ENCODE data around the gene EZH1. TPM values are rescaled to one million over a fixed set of nuclear protein-coding genes. Genes with fewer than 3 reads are reported as not detected.
A peak's percentile ranks its signal among the peaks of the same experiment; 100 is the strongest.

The EZH1 gene
- total RNA-seq, 2 experiments from 2014 or later, result 31.9 to 34.0 TPM

GRCh38 chr17:42655528-42655927, 89.3 kb downstream of the EZH1 start:
- no peak for DNase-seq
- peaks cover 25% of the 10 kb centered on the region for H3K4me1 Mint-ChIP-seq (ENCODE audit: low read depth)
- intact Hi-C loops (cut with micrococcal nuclease), result loop anchor here (5.0 kb wide), 2 partner anchors 48 to 78 kb away; partner anchors contain the start of genes PSMC3IP, RETREG3 and TUBG1
- H3K27me3 Mint-ChIP-seq (ENCODE audit: low read depth), result peaks cover 10% of the 10 kb centered on the region
- H3K4me3 Mint-ChIP-seq, result no peak overlapping the region
- H3K9me3 Mint-ChIP-seq, result peaks cover 3% of the 10 kb centered on the region
- no peak overlapping the region for H3K27ac Mint-ChIP-seq
- H3K36me3 Mint-ChIP-seq (ENCODE audit: low read depth), result no peaks in the 10 kb centered on the region
- CTCF ChIA-PET, result interaction anchor here (0.7 to 1.9 kb wide), 2 partner anchors 24 to 25 kb away, joined by 5 to 6 read pairs; no protein-coding TSS in a partner anchor

GRCh38 chr17:42653179-42654124, 91.4 kb downstream of the EZH1 start:
- CTCF ChIA-PET, result interaction anchor here (1.0 kb wide), 1 partner anchor 75 kb away, joined by 4 read pairs; no protein-coding TSS in a partner anchor
- Mint-ChIP-seq H3K4me3 (peak overlapping the region; percentile 18), H3K36me3 (ENCODE audit: low read depth) (no peaks in the 10 kb centered on the region)

GRCh38 chr17:42651392-42651791, 93.4 kb downstream of the EZH1 start:
- intact Hi-C loops (cut with micrococcal nuclease), result no loop called here
- H3K27me3 Mint-ChIP-seq (ENCODE audit: low read depth), result peaks cover 10% of the 10 kb centered on the region
- H3K9me3 Mint-ChIP-seq, result no peaks in the 10 kb centered on the region
- H3K4me1 Mint-ChIP-seq (ENCODE audit: low read depth), result peaks cover 13% of the 10 kb centered on the region
- no peak overlapping the region for H3K4me3 Mint-ChIP-seq
- H3K27ac Mint-ChIP-seq, result no peak overlapping the region
- CTCF ChIA-PET, result interaction anchor here (0.6 kb wide), 2 partner anchors 11 to 74 kb away, joined by 3 read pairs; no protein-coding TSS in a partner anchor
- H3K36me3 Mint-ChIP-seq (ENCODE audit: low read depth), result no peaks in the 10 kb centered on the region
- DNase-seq, result no peak

More at GRCh38 chr17:42653179-42654124, 91.4 kb downstream of the EZH1 start:
- intact Hi-C loops (cut with micrococcal nuclease), result no loop called here
- no peak for DNase-seq
- Mint-ChIP-seq H3K27me3 (ENCODE audit: low read depth) (peaks cover 10% of the 10 kb centered on the region), H3K9me3 (peaks cover 3% of the 10 kb centered on the region), H3K4me1 (ENCODE audit: low read depth) (peaks cover 17% of the 10 kb centered on the region), H3K27ac (no peak overlapping the region)

Small RNAs within 50 kb of the gene (microRNA-seq; reads per million reads assigned to microRNA genes)
- gene MIR6780A (ENCODE audit: borderline microRNAs expressed, borderline replicate concordance), result not detected

Other genes starting within 250 kb of the EZH1 start
- 10 to 100 TPM; 11.1 to 11.9 TPM for gene NAGLU, start 208.8 kb downstream of the EZH1 start, total RNA-seq
- gene HSD17B1, start 192.1 kb downstream of the EZH1 start, total RNA-seq, result under 1 TPM; 0.26 to 0.67 TPM
- 10 to 100 TPM; 93.3 to 93.6 TPM for gene COASY, start 182.9 kb downstream of the EZH1 start, total RNA-seq
- 10 to 100 TPM; 22.1 to 24.7 TPM for gene MLX, start 177.9 kb downstream of the EZH1 start, total RNA-seq
- 10 to 100 TPM; 38.6 to 42.2 TPM for gene PSMC3IP, start 167.3 kb downstream of the EZH1 start, total RNA-seq
- gene RETREG3, start 135.7 kb downstream of the EZH1 start, total RNA-seq, result 10 to 100 TPM; 28.6 to 33.5 TPM
- 10 to 100 TPM; 91.3 to 92.0 TPM for gene TUBG1, start 135.4 kb downstream of the EZH1 start, total RNA-seq
- gene TUBG2, start 85.8 kb downstream of the EZH1 start, total RNA-seq, result 1 to 10 TPM; 9.1 to 9.9 TPM
- under 1 TPM; 0.62 to 0.77 TPM for gene PLEKHH3, start 68.0 kb downstream of the EZH1 start, total RNA-seq
- gene CCR10, start 63.2 kb downstream of the EZH1 start, total RNA-seq, result under 1 TPM; 0.14 to 0.20 TPM
- gene CNTNAP1, start 62.5 kb downstream of the EZH1 start, total RNA-seq, result 1 to 10 TPM; 1.4 to 1.5 TPM
- gene RAMP2, start 16.2 kb upstream of the EZH1 start, total RNA-seq, result not detected
- 10 to 100 TPM; 57.5 to 58.2 TPM for gene VPS25, start 28.4 kb upstream of the EZH1 start, total RNA-seq
- under 1 TPM; 0.17 to 0.41 TPM for gene WNK4, start 35.6 kb upstream of the EZH1 start, total RNA-seq
- 10 to 100 TPM; 23.7 to 24.4 TPM for gene COA3, start 53.7 kb upstream of the EZH1 start, total RNA-seq
- gene CNTD1, start 53.8 kb upstream of the EZH1 start, total RNA-seq, result not detected
- gene BECN1, start 79.2 kb upstream of the EZH1 start, total RNA-seq, result 10 to 100 TPM; 64.1 to 71.3 TPM
- 10 to 100 TPM; 84.7 to 87.0 TPM for gene PSME3, start 88.4 kb upstream of the EZH1 start, total RNA-seq
- 1 to 10 TPM; 2.0 to 2.6 TPM for gene AOC2, start 99.5 kb upstream of the EZH1 start, total RNA-seq
- 1 to 10 TPM; 1.4 to 2.6 TPM for gene AOC3, start 106.2 kb upstream of the EZH1 start, total RNA-seq
- not detected for gene G6PC1, start 155.8 kb upstream of the EZH1 start, total RNA-seq
- gene AARSD1, start 219.4 kb upstream of the EZH1 start, total RNA-seq, result 10 to 100 TPM; 48.4 to 49.3 TPM
- under 1 TPM; 0.33 to 0.57 TPM for gene PTGES3L, start 235.0 kb upstream of the EZH1 start, total RNA-seq
- 1 to 10 TPM; 5.9 to 6.5 TPM for gene RUNDC1, start 235.5 kb upstream of the EZH1 start, total RNA-seq

All from activated naive CD4-positive, alpha-beta T cell treated with anti-CD3 and anti-CD28 coated beads for 36 hours (primary cell).